ENCODE measurements around the gene NSUN5.

Gene NSUN5

GRCh38 chr7:73308665-73309214, at the start of gene NSUN5:
Gene NSUN5 (minus strand): TSS chr7:73308826. CDS start chr7:73308790, 36 bp downstream.
- Mint-ChIP-seq H3K27me3 (no peaks in the 10 kb centered on the region), H3K36me3 (peaks cover 17 to 35% of the 10 kb centered on the region in 2 donors), H3K4me3 (peak within 1 kb of the TSS; percentile 99 to 100), H3K9me3 (no peaks in the 10 kb centered on the region), H3K4me1 (peaks cover 25 to 39% of the 10 kb centered on the region in 2 donors), H3K27ac (peak within 1 kb of the TSS; percentile 98)
- DNase-seq (peak; percentile 91), ATAC-seq (replicated peaks) (peak; percentile 97 to 99)

- Mint-ChIP-seq H3K4me1 (peaks cover 4 to 15% of the 10 kb centered on the region in 2 donors), H3K27me3 (peaks cover 8 to 16% of the 10 kb centered on the region in 2 donors), H3K9me3 (peaks cover 6 to 11% of the 10 kb centered on the region in 2 donors), H3K36me3 (peaks cover 0 to 5% of the 10 kb centered on the region in 2 donors), H3K27ac (no peak overlapping the region), H3K4me3 (no peak overlapping the region)
- no peak for DNase-seq
- no peak for ATAC-seq (replicated peaks)
Measured at GRCh38 chr7:73356159-73356558, 47.5 kb upstream of the NSUN5 start.

GRCh38 chr7:73354821-73355220, 46.2 kb upstream of the NSUN5 start:
- Mint-ChIP-seq H3K4me3 (no peak overlapping the region), H3K4me1 (peaks cover 4 to 15% of the 10 kb centered on the region in 2 donors), H3K9me3 (peaks cover 6 to 11% of the 10 kb centered on the region in 2 donors), H3K27me3 (peaks cover 8 to 16% of the 10 kb centered on the region in 2 donors), H3K36me3 (peaks cover 0 to 5% of the 10 kb centered on the region in 2 donors), H3K27ac (no peak overlapping the region)
- ATAC-seq (replicated peaks) = no peak
- no peak for DNase-seq

- Mint-ChIP-seq H3K9me3 (peaks cover 6 to 11% of the 10 kb centered on the region in 2 donors), H3K27ac (no peak overlapping the region), H3K27me3 (peaks cover 4 to 10% of the 10 kb centered on the region in 2 donors), H3K36me3 (peaks cover 0 to 5% of the 10 kb centered on the region in 2 donors), H3K4me1 (peaks cover under 1 to 9% of the 10 kb centered on the region in 2 donors), H3K4me3 (no peak overlapping the region)
- DNase-seq (no peak), ATAC-seq (replicated peaks) (no peak)
Measured at GRCh38 chr7:73354196-73354595, 45.6 kb upstream of the NSUN5 start.

GRCh38 chr7:73353243-73353642, 44.6 kb upstream of the NSUN5 start:
- Mint-ChIP-seq H3K27ac (no peak overlapping the region), H3K27me3 (peaks cover 2 to 6% of the 10 kb centered on the region in 2 donors), H3K9me3 (peaks cover 6 to 11% of the 10 kb centered on the region in 2 donors), H3K4me3 (no peak overlapping the region), H3K4me1 (peaks cover 0 to 6% of the 10 kb centered on the region in 2 donors), H3K36me3 (peaks cover 0 to 5% of the 10 kb centered on the region in 2 donors)
- ATAC-seq (replicated peaks) (no peak), DNase-seq (no peak)

GRCh38 chr7:73352784-73353183, 44.2 kb upstream of the NSUN5 start:
- ATAC-seq (replicated peaks) = no peak

GRCh38 chr7:73351447-73352167, 43.0 kb upstream of the NSUN5 start:
- Mint-ChIP-seq H3K4me1 (no peaks in the 10 kb centered on the region), H3K27ac (no peak overlapping the region), H3K4me3 (no peak overlapping the region), H3K36me3 (peaks cover 0 to 5% of the 10 kb centered on the region in 2 donors), H3K27me3 (peaks cover 0 to 4% of the 10 kb centered on the region in 2 donors), H3K9me3 (peaks cover 6 to 11% of the 10 kb centered on the region in 2 donors)
- DNase-seq (no peak), ATAC-seq (replicated peaks) (peak in 1 of 2 donors; percentile 7)

More at GRCh38 chr7:73352784-73353183, 44.2 kb upstream of the NSUN5 start:
- peaks cover 2 to 4% of the 10 kb centered on the region in 2 donors for H3K27me3 Mint-ChIP-seq
- DNase-seq = no peak
- H3K9me3 Mint-ChIP-seq = peaks cover 6 to 11% of the 10 kb centered on the region in 2 donors
- peaks cover 0 to 5% of the 10 kb centered on the region in 2 donors for H3K36me3 Mint-ChIP-seq
- no peak overlapping the region for H3K27ac Mint-ChIP-seq
- H3K4me3 Mint-ChIP-seq = no peak overlapping the region
- peaks cover 0 to 2% of the 10 kb centered on the region in 2 donors for H3K4me1 Mint-ChIP-seq

- H3K27ac Mint-ChIP-seq = no peak overlapping the region
- H3K27me3 Mint-ChIP-seq = peaks cover 0 to 7% of the 10 kb centered on the region in 2 donors
- H3K9me3 Mint-ChIP-seq = peaks cover 6 to 11% of the 10 kb centered on the region in 2 donors
- H3K36me3 Mint-ChIP-seq = peaks cover 0 to 5% of the 10 kb centered on the region in 2 donors
- no peak overlapping the region for H3K4me3 Mint-ChIP-seq
- ATAC-seq (replicated peaks) = no peak
- H3K4me1 Mint-ChIP-seq = peaks cover 0 to 4% of the 10 kb centered on the region in 2 donors
- no peak for DNase-seq
Measured at GRCh38 chr7:73350306-73351068, 41.9 kb upstream of the NSUN5 start.

- no peak overlapping the region for H3K4me3 Mint-ChIP-seq
- H3K36me3 Mint-ChIP-seq = peaks cover 0 to 5% of the 10 kb centered on the region in 2 donors
Measured at GRCh38 chr7:73349763-73350162, 41.1 kb upstream of the NSUN5 start.

GRCh38 chr7:73345951-73346350, 37.3 kb upstream of the NSUN5 start:
- Mint-ChIP-seq H3K27me3 (peaks cover 0 to 20% of the 10 kb centered on the region in 2 donors), H3K4me1 (peaks cover 0 to 7% of the 10 kb centered on the region in 2 donors), H3K4me3 (no peak overlapping the region), H3K9me3 (no peaks in the 10 kb centered on the region), H3K27ac (no peak overlapping the region), H3K36me3 (no peaks in the 10 kb centered on the region)
- ATAC-seq (replicated peaks) (no peak), DNase-seq (no peak)

More at GRCh38 chr7:73349763-73350162, 41.1 kb upstream of the NSUN5 start:
- Mint-ChIP-seq H3K27me3 (peaks cover 0 to 10% of the 10 kb centered on the region in 2 donors), H3K9me3 (peaks cover 6 to 11% of the 10 kb centered on the region in 2 donors), H3K27ac (no peak overlapping the region), H3K4me1 (peaks cover 0 to 7% of the 10 kb centered on the region in 2 donors)
- ATAC-seq (replicated peaks) = no peak
- no peak for DNase-seq

- Mint-ChIP-seq H3K27ac (no peak overlapping the region), H3K4me3 (no peak overlapping the region), H3K27me3 (peaks cover 0 to 20% of the 10 kb centered on the region in 2 donors), H3K4me1 (peaks cover 0 to 7% of the 10 kb centered on the region in 2 donors), H3K9me3 (no peaks in the 10 kb centered on the region), H3K36me3 (no peaks in the 10 kb centered on the region)
- no peak for DNase-seq
- no peak for ATAC-seq (replicated peaks)
Measured at GRCh38 chr7:73345538-73345937, 36.9 kb upstream of the NSUN5 start.

GRCh38 chr7:73343671-73344380, 35.2 kb upstream of the NSUN5 start:
- Mint-ChIP-seq H3K9me3 (no peaks in the 10 kb centered on the region), H3K36me3 (no peaks in the 10 kb centered on the region), H3K4me1 (peaks cover 0 to 7% of the 10 kb centered on the region in 2 donors), H3K4me3 (no peak overlapping the region), H3K27ac (no peak overlapping the region), H3K27me3 (peaks cover 0 to 20% of the 10 kb centered on the region in 2 donors)
- DNase-seq (no peak), ATAC-seq (replicated peaks) (no peak)

GRCh38 chr7:73342645-73343044, 34.0 kb upstream of the NSUN5 start:
- H3K27ac Mint-ChIP-seq = no peak overlapping the region
- DNase-seq = no peak

More at GRCh38 chr7:73342645-73343044, 34.0 kb upstream of the NSUN5 start:
- H3K4me1 Mint-ChIP-seq = peaks cover 0 to 7% of the 10 kb centered on the region in 2 donors
- no peaks in the 10 kb centered on the region for H3K9me3 Mint-ChIP-seq
- H3K36me3 Mint-ChIP-seq = no peaks in the 10 kb centered on the region
- H3K27me3 Mint-ChIP-seq = peaks cover 0 to 16% of the 10 kb centered on the region in 2 donors
- no peak for ATAC-seq (replicated peaks)
- H3K4me3 Mint-ChIP-seq = no peak overlapping the region

All from stimulated activated naive B cell treated with anti-CD40 and anti-IgM and Interleukin-4, amounts not matched to agents 10 μg/mL and 1 μg/mL and 100 μg/mL, for 72 hours (primary cell).